Osteocyte (in vitro differentiated cells): ENCODE data around the gene ATG12. TPM values are rescaled to one million over a fixed set of nuclear protein-coding genes. Genes with fewer than 3 reads are reported as not detected.
"Not testable (repeated sequence)": the region's sequence is repeated elsewhere in the genome, so short reads cannot be mapped to it uniquely, and the experiment has no call there.

Source experiments
- DNase-seq: peaks from one replicate; pipeline ENCODE4 v3.0.0; 2021; ENCODE audit warnings: mixed read lengths; ENCODE audit not compliant: unreplicated experiment; ENCODE audit errors: extremely low spot score
- H3K27ac Mint-ChIP-seq: one replicate; pipeline ENCODE4 v1.8.0; 2021; ENCODE audit warnings: mild to moderate bottlenecking, mixed read lengths; ENCODE audit not compliant: unreplicated experiment
- H3K27me3 Mint-ChIP-seq: one replicate; pipeline ENCODE4 v1.8.0; 2021; ENCODE audit warnings: mixed read lengths; ENCODE audit not compliant: unreplicated experiment
- H3K36me3 Mint-ChIP-seq: one replicate; pipeline ENCODE4 v1.8.0; 2021; ENCODE audit warnings: mixed read lengths; ENCODE audit not compliant: unreplicated experiment
- H3K4me1 Mint-ChIP-seq: one replicate; pipeline ENCODE4 v1.8.0; 2021; ENCODE audit warnings: mixed read lengths; ENCODE audit not compliant: unreplicated experiment
- H3K4me3 Mint-ChIP-seq: one replicate; pipeline ENCODE4 v1.8.0; 2021; ENCODE audit warnings: mild to moderate bottlenecking, moderate library complexity, mixed read lengths; ENCODE audit not compliant: unreplicated experiment
- H3K9me3 Mint-ChIP-seq: one replicate; pipeline ENCODE4 v1.8.0; 2021; ENCODE audit warnings: mixed read lengths; ENCODE audit not compliant: unreplicated experiment
- total RNA-seq: library from RNA; stranded (reverse); gene quantifications from 2 replicates; pipeline ENCODE4 v1.2.1, GENCODE V29; 2021
- TF ChIP-seq, protein P1 (sequence below): fragments of 200-600 bp; sonication (generic); IDR thresholded peaks from 2 replicates; pipeline ENCODE4 v1.5.0; 2021; ENCODE audit warnings: antibody characterized with exemption, mild to moderate bottlenecking, moderate library complexity

The ATG12 gene
- total RNA-seq, 1 donor from 2014 or later, result 51.2 TPM

DNA sequence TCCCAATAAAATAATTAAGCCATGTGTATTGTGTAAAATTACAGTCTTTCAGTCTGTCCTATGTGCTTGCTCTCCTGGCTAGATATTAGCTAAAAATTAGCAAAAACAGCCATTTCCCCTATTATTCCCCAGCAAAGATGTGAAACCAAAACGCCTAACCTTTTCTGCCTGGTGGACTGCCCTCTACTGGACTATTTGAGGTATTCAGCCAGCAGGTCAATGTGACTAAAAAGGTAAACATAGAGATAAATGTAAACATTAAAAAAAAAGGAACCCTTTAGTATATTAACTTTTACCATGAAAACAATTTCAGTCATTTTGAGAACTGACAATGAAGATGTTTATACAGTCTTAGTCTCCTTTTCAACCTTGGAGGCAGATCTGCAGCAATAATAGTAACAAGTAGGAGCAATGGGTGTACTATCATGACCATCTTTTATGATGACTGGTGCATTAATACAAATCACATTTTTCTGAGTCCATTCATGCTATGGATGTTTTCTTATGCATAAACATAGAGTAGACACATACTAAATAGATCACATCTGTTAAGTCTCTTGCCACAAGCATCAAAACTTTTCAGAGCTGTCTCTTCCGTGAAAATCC lies 10.1 kb downstream of the ATG12 start:
- H3K4me1 Mint-ChIP-seq, result no peaks in the 10 kb centered on the region
- peaks cover 52% of the 10 kb centered on the region for H3K36me3 Mint-ChIP-seq
- TF ChIP-seq, protein P1, sequence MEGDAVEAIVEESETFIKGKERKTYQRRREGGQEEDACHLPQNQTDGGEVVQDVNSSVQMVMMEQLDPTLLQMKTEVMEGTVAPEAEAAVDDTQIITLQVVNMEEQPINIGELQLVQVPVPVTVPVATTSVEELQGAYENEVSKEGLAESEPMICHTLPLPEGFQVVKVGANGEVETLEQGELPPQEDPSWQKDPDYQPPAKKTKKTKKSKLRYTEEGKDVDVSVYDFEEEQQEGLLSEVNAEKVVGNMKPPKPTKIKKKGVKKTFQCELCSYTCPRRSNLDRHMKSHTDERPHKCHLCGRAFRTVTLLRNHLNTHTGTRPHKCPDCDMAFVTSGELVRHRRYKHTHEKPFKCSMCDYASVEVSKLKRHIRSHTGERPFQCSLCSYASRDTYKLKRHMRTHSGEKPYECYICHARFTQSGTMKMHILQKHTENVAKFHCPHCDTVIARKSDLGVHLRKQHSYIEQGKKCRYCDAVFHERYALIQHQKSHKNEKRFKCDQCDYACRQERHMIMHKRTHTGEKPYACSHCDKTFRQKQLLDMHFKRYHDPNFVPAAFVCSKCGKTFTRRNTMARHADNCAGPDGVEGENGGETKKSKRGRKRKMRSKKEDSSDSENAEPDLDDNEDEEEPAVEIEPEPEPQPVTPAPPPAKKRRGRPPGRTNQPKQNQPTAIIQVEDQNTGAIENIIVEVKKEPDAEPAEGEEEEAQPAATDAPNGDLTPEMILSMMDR, result peak; percentile 77
- no peak overlapping the region for H3K27ac Mint-ChIP-seq
- no peak overlapping the region for H3K4me3 Mint-ChIP-seq
- no peaks in the 10 kb centered on the region for H3K27me3 Mint-ChIP-seq
- no peak for DNase-seq
- peaks cover 13% of the 10 kb centered on the region for H3K9me3 Mint-ChIP-seq

DNA sequence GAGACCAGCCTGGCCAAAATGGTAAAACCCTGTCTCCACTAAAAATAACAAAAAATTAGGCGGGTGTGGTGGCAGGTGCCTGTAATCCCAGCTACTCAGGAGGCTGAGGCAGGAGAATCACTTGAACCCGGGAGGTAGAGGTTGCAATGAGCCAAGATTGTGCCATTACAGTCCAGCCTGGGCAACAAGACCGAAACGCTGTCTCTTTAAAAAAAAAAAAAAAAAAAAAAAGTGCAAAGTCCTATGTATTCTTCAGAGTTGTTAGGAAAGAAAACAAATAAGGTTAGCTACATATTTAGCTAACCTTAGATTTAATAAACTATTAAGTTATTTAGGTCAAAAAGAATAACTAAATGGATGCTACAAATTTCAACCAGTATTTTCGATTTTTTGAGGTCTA lies 11.5 kb downstream of the ATG12 start:
- no peaks in the 10 kb centered on the region for H3K4me1 Mint-ChIP-seq
- H3K4me3 Mint-ChIP-seq, result no peak overlapping the region
- DNase-seq, result no peak
- peaks cover 22% of the 10 kb centered on the region for H3K9me3 Mint-ChIP-seq
- TF ChIP-seq, protein P1, result no peak
- no peak overlapping the region for H3K27ac Mint-ChIP-seq
- H3K36me3 Mint-ChIP-seq, result peaks cover 42% of the 10 kb centered on the region
- H3K27me3 Mint-ChIP-seq, result no peaks in the 10 kb centered on the region

DNA sequence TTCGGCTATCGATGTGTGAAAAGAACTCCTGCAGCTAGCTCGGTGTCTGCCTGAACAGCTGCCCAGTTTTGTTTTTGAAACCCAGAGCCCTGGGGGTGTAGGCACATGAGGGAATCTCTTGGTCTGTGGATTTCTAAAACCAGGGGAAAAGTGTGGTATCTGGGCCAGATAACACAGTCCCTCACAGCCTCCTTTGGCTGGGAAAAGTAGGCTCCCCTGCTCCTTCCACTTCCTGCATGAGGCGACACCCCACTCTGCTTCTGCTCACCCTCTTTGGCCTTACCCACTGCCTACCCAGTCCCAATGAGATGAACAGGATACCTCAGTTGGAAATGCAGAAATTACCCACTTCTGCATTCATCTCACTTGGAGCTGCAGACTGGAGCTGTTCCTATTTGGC lies 15.4 kb downstream of the ATG12 start:
- Mint-ChIP-seq H3K9me3 (peaks cover 25% of the 10 kb centered on the region), H3K27me3 (peaks cover under 1% of the 10 kb centered on the region), H3K4me1 (no peaks in the 10 kb centered on the region), H3K27ac (no peak overlapping the region), H3K36me3 (peaks cover 27% of the 10 kb centered on the region), H3K4me3 (no peak overlapping the region)
- DNase-seq, result no peak
- TF ChIP-seq, protein P1, result no peak

DNA sequence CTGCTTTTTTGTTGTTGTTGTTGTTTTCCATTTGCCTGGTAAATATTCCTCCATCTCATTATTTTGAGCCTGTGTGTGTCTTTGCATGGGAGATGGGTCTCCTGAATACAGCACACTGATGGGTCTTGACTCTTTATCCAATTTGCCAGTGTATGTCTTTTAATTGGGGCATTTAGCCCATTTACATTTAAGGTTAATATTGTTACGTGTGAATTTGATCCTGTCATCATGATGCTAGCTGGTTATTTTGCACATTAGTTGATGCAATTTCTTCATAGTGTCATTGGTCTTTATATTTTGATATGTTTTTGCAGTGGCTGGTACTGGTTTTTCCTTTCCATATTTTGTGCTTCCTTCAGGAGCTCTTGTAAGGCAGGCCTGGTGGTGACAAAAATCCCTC lies 16.4 kb downstream of the ATG12 start:
- H3K27ac Mint-ChIP-seq, H3K4me3 Mint-ChIP-seq, DNase-seq, H3K4me1 Mint-ChIP-seq, H3K27me3 Mint-ChIP-seq: not testable (repeated sequence)
- peaks cover 25% of the 10 kb centered on the region for H3K36me3 Mint-ChIP-seq
- peaks cover 25% of the 10 kb centered on the region for H3K9me3 Mint-ChIP-seq

DNA sequence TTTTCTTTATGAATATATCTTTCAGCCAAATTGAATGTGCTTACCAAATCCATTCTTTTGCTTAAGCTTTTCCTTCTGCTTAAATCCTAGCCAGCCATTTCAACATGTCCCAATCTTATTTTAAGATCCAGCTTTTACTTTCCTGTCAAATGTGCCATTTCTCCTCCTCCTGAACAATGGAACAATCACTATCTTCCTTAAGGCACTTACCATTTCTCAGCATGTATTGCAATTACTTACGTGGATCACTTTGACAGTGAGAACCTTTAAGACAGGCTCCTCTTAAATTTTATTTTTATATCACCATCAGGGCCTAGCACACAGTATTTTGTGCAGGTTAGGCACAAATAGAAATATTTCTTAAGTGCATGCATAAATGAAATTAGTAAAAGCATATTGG lies 20.5 kb downstream of the ATG12 start:
- TF ChIP-seq, protein P1, result no peak
- Mint-ChIP-seq H3K36me3 (no peaks in the 10 kb centered on the region), H3K27me3 (peaks cover 21% of the 10 kb centered on the region), H3K4me3 (no peak overlapping the region), H3K4me1 (peaks cover 4% of the 10 kb centered on the region), H3K27ac (no peak overlapping the region), H3K9me3 (peaks cover 9% of the 10 kb centered on the region)
- no peak for DNase-seq

DNA sequence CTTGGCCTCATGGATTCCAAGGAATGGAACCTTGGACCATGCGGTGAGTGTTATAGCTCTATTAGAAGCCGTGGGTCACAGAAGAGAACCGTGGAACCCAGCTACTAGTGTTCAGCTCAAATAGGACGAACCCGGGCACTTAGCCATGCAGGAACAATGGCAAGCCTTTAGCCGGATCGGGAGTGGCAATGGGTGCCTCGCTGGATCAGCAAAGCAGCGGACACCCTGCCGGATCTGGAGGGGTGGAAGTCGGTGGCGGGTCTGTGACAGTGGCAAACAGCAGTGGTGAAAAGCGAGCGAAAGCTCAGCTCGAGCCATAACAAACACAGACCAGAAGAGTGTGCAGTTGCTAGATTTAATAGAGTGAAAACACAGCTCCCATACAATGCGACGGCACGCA lies 22.5 kb downstream of the ATG12 start:
- Mint-ChIP-seq H3K4me1 (peaks cover 12% of the 10 kb centered on the region), H3K27me3 (peaks cover 40% of the 10 kb centered on the region), H3K9me3 (no peaks in the 10 kb centered on the region), H3K4me3 (no peak overlapping the region), H3K36me3 (no peaks in the 10 kb centered on the region), H3K27ac (no peak overlapping the region)
- no peak for DNase-seq
- TF ChIP-seq, protein P1, result no peak
